Adipose tissue (tissue), 3 donors: ENCODE results near the gene GUCD1. TPM values are rescaled to one million over a fixed set of nuclear protein-coding genes. Genes with fewer than 3 reads are reported as not detected.

Experiments
- H3K27ac ChIP-seq: one replicate; pipeline ENCODE4 v1.5.1; 2013; ENCODE audit warnings: low read depth, low read length
- WGBS, 3 donors: extraction: QIAGEN DNeasy Blood & Tissue Kit; methylation state at CpG; one replicate each; pipeline ENCODE4 v1.1.7; 2013; 5-methylcytosine and 5-hydroxymethylcytosine counted together
- polyA plus RNA-seq, 3 donors: library from polyadenylated mRNA; stranded (reverse); fragments of 200-250 nt; gene quantifications; one replicate each; pipeline ENCODE4 v1.2.3, GENCODE V29; 2013
- donor health status: healthy with polysubstance abuse.
- donor health status: Bipolar disorder and iron deficiency.
- donor health status: healthy.

The GUCD1 gene
- polyA plus RNA-seq, 3 donors, result 48.4 to 121 (median 73.6) TPM

DNA sequence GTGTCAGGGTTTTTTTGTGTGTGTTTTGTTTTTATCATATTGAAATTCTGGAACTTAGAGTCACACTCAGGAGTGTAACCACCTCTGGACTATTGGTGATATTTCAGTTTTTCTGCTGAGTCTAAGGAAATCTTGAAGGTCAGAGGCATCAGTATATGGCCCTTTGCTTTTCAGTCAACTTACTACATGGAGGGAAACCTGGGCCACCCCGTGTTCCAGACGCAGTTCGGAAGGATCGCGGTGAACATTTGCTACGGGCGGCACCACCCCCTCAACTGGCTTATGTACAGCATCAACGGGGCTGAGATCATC, 40.0 kb downstream of the GUCD1 start:
- no peak overlapping the region for H3K27ac ChIP-seq
- 92 to 95% (median 94%) methylated on average over 8 of the region's 8 CpGs for WGBS, 3 donors

DNA sequence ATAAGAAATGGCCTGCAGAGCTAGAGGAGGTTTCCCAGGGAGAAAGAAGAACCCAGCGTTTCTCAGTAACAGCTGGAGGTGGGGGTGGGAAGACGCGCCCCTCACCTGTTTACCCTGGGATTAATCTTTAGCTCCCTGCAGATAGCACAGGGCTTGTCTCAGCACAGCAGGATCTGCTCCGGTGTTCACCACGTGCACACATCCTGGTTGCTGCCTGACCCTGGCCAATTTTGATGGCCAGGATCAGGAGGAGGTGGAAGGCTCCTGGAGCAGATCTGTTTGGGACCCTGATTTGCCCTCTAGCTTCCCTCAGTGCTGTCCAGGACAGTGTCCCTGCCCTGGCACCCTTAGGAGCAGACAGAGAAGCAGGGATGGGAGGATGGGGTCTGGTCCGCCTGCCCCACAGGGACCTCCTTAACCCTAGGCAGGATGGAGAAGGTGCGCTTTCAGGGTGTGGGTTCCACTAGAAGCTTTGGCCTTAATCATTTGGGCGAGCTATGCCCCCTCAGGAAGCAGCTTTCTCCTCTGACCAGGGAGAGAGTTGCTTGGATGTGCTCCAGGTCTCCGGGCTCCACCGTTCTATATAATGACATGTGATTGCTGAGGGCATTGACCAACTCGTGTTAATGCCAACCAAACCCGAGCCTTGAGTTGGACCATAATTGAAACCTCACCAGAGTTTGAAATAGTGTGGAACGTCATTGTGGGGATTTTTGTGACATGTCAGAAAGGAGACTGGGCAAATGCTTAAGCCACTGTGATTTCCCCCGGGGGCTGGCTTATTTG, 40.5 kb downstream of the GUCD1 start:
- 46 to 70% (median 69%) methylated on average over 14 of the region's 14 CpGs for WGBS, 3 donors
- no peak overlapping the region for H3K27ac ChIP-seq

DNA sequence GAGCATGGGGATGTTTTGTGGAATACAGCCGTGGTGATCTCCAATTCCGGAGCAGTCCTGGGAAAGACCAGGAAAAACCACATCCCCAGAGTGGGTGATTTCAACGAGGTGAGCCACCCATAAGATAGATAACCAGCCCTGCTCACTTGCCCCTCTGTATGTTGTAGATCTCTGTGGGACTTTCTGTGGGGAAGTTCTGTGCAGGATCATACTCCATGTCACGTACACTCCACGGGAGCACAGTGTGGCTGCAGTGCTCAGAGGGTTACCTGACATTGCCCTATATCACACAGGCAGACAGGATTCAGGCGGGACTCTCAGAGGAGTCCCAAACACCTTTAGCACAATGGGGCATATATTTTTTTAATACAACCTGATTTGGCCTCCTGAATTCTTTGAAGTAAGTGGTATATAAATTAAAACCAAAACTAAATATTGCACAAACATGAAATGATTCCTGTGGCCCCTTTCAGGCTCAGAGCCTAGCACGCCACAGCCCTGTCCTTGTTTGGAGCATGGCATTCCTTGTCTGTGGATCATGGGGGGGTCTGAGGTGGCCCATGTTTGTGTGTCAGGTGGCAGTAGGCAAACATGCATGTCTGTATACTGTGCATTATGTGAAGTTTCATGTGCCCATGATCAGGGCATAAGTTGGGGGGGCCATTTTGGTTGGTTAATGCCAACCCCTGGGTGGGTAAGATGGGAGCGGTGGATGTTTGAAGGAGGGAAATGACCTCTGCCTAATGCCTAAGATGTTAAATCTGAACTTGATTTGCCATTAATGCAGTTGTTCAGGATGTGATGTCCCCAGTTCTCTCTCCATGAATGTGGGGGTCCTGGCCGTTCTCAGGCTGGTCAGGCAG, 41.3 kb downstream of the GUCD1 start:
- WGBS, 3 donors, result 89 to 94% (median 93%) methylated on average over 9 of the region's 9 CpGs

DNA sequence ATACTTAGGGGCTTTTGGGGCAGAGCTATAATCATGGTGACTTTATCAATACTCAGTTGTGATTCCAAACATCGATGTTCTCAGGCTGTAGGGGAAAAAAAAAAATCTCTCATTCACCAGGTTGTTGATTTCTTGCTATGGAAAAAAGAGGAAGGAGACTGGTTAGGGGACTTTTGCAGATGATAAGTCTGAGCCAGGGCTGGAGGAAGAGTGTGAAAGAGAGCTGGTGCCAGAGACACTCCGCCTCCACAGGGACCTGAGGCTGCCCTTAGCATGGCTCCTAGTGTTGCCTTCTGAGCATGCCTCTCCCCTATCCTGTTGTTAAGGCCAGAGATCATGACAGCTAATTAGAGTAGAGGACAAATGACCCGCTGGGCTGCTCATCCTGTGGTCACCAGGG, 42.9 kb downstream of the GUCD1 start:
- 32 to 52% (median 37%) methylated on average over 3 of the region's 3 CpGs for whole genome bisulfite sequencing, 3 donors
- H3K27ac ChIP-seq, result no peak overlapping the region

More for the DNA sequence above, 41.3 kb downstream of the GUCD1 start:
- H3K27ac ChIP-seq, result no peak overlapping the region

DNA sequence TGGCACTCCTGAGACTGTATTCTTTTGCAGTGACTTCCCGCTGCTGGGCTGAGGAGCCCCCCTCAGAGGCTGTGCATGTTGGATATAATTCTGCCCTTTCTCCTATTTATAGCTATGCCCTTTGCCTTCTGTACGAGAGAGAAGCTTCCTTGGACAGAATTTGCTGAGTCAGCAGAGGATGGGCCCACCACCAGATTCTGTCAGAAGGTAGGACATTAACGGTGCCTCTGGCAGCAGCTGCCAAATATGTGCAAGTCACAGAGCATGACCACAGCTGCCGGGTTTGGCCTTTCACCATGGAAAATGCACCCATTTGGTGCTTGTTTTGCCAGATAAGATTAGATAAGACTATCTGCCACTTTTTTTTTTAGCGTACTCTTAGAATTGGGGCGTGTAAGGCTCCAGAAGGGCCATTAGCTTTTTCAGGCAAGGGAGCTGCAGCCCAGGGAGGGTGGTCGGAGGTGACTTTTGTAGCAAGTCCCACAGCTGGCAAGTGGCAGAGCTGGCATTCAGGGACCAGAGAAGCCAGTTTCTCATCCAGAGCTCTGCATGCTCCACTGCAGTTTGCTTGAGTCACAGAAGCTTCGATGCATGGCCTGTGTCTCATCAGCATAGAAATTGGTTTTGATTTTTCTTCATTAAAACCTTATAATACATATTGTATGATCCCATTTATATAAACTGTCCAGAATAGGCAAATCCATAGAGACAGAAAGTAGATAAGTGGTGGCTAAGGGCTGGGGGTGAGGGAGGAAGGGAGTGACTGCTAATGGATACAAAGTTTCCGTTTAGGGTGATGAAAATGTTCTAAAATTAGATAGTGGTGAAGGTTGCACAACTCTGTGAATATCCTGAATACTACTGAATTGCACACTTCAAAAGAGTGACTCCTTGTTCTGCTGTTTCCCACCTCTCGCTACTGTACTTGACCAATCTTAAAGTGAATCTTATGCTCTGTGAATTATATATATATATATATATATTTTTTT, 44.0 kb downstream of the GUCD1 start:
- no peak overlapping the region for H3K27ac ChIP-seq
- WGBS, 3 donors, result 27 to 32% (median 27%) methylated on average over 10 of the region's 10 CpGs

DNA sequence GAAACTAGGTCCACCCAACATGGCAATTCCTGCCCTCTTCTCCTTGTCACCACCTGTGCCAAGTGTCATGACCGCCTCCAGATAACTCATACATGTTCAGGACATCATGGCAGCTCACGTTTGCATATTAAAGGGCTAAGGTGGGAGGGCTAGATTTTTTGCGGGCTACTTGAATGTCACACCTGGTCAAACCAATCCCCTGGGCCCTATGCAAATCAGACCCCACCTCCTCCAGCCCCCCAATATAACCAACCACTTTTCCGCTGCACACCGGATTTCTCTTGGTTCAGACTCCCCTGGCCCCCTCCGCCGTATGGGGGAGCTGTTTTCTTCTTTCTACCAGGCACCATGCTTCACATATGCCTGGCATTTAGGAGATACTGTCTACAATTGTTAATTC, 47.2 kb downstream of the GUCD1 start:
- no peak overlapping the region for H3K27ac ChIP-seq
- WGBS, 3 donors, result 81 to 92% (median 86%) methylated on average over 7 of the region's 7 CpGs

DNA sequence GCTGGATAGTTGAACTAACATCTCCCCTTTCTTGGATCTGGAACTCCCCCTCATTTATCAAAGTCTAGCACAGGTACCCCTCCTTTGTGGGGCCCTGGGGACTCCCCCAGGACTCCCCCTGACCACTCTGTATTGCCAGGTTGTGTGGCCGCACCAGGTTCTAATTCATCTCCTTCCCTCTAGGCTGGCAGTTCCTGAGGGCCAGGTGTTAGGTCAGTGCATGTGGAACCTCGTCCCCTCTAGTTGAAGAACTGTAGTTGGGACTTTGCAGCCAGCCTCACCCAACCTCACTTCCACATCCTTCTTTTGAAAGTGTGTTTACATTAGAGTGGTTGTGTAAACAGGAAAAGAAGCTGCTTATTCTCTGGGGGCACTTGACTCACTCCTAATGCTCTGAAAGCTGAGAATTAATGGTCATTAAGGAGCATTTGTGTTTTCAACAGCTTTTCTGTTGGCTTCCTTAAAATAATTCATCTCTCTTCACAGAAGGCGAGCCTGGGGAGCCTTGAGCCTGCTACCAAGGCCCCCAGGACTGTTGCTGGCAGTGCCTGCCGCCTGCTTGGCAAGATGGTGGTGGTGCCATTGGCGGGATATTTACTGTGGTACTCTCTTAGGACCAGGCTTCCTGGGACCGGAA, 48.0 kb downstream of the GUCD1 start:
- H3K27ac ChIP-seq, result no peak overlapping the region
- 39 to 77% (median 47%) methylated on average over 6 of the region's 6 CpGs for WGBS, 3 donors

DNA sequence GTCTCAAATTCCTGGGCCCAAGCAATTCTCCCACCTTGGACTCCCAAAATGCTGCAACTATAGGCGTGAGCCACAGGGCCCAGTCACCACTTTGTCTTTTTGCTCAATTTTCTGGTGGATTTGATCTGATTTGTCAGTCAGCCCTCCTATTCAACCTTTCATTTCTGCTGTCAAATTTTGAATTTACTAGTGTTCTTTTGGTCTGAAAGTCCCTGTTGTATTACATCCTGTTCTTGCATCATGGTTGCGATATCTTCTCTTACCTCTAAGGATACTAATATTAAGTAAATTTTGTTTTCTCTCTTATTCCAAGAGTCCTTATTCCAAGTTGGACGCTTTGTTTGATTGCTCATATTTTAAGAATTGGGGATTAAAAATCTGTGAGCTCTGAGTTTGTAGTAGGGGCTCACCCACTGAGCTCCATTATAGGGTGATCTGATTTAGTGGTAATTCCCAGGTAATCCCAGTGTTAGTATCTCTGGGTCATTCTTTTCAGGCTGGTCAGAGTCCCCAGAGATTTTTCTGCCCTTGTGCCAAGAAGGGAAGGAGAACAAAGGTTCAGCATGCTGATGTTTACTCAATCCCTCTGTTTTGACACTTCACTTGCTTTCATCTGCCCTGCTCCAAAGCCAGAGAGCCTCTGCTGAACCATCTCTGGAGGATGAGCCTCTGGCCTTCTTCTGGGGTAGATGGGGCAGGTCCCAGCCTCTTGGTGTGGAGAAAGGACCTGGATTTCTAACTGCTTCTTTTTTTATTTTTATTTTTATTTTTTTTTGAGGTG, 49.8 kb downstream of the GUCD1 start:
- no peak overlapping the region for H3K27ac ChIP-seq
- 71 to 95% (median 76%) methylated on average over 3 of the region's 3 CpGs for WGBS, 3 donors

DNA sequence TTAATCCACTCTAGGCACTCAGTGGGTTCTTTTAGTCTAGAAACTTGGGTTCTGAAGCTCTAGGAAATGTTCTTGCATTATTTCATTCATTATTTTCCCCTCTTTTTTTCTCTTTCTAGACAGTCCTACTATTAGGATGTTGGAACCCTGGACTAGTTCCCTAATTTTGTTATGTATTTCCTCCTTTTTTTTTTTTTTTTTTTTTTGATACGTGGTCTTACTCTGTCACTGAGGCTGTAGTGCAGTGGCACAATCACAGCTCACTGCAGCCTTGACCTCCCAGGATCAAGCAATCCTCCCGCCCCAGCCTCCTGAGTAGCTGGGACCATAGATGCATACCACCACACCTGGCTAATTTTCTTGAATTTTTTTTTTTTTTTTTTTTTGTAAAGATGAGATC, 50.4 kb downstream of the GUCD1 start:
- WGBS, 3 donors, result 61 to 97% (median 68%) methylated on average over 2 of the region's 2 CpGs
- H3K27ac ChIP-seq, result no peak overlapping the region

DNA sequence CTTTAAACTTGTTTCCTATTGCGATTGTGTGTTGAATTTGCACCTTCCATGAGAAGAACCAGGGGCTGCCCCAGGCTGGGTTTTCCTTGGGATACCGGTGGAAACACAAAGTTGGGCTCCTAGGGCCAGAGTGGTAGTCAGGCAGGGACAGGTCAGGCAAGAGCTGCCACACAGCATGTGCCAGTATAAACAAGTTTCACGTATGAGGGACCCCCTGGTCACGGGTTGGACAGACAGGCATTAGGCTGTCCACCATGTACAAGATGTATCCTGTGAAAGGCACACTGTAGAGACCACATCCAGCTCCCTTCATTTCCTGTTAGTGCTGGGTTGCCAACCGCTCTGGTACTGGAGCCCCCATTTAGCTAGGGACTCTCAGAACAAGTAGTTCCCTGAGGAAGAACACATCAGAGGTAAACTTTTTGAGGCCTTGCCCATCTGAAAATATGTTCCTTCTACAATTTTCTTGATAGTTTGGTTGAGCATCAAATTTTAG, 51.0 kb downstream of the GUCD1 start:
- H3K27ac ChIP-seq, result no peak overlapping the region
- WGBS, 3 donors, result 67 to 92% (median 72%) methylated on average over 5 of the region's 5 CpGs

DNA sequence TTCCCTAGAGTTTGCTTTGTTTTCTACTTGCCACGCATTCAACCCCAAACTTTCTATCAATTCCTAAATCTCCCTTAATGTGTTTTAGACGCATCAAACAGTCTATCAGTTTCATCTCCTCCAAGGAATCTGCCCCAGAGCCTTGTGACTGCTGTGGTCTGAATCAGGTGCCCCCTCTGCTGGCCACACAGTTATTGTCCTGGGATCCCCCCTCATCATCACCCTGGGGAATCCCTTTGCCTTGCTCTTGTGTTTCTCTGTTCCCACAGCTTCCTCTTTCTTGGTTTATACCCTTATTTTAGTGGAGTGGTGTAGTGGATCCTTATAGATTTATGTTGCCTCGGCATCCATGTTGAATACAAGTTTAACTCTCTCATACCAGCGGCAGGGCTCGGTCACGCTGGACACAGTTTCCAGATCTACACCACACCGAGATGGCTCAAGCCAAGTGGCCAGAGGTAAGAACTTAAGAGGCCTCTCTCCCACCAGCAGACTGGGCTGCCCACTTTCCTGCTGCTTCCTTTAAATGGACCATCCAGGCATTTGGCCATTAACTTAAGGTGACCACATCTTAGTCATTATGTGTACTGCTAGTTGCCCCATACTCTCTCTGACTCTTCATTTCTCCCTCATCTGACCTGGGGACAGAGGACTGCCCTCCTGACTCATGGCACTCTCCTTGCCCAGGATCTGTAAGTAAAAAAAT, 51.6 kb downstream of the GUCD1 start:
- H3K27ac ChIP-seq, result no peak overlapping the region

DNA sequence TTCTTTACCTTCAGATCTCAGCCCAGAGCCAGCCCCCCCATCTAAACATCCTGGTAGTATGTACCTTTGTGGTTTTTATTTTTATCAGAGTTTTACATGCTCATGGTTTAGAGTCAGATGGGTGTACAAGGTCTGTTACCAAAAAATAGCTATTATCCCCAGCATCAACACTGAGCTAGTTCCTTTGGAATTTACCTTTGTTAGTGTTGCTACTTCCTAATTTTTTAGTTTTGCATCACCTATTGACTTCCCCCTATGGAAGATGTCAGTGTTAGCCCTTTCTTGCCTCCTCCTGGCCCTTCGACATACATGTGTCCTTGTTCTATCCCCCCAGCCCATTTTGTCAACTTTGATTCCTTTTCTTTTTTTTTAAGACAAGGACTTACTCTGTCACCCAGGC, 52.4 kb downstream of the GUCD1 start:
- H3K27ac ChIP-seq, result no peak overlapping the region
- WGBS, 3 donors, result 66 to 89% (median 88%) methylated on average over 1 of the region's 1 CpG

More for the DNA sequence above, 51.6 kb downstream of the GUCD1 start:
- 64 to 79% (median 69%) methylated on average over 7 of the region's 7 CpGs for WGBS, 3 donors

DNA sequence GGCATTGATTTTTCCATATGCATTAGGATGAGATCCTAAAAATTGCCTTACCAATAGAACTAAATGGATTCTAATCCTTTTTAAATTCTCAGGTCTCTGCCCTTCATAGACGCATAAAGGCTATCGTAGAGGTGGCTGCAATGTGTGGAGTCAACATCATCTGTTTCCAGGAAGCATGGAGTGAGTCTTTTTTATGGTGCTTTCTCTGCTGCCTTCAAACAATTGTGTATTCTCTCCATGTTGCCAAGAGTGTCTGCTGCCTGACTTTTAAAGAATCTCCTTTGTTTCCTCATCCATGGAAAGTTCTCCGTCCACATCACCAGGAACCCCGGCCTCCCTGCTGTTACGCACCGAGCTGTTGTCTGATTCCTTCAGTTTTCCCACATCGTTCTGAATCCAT, 52.9 kb downstream of the GUCD1 start:
- H3K27ac ChIP-seq, result no peak overlapping the region
- 71 to 83% (median 75%) methylated on average over 7 of the region's 7 CpGs for WGBS, 3 donors

DNA sequence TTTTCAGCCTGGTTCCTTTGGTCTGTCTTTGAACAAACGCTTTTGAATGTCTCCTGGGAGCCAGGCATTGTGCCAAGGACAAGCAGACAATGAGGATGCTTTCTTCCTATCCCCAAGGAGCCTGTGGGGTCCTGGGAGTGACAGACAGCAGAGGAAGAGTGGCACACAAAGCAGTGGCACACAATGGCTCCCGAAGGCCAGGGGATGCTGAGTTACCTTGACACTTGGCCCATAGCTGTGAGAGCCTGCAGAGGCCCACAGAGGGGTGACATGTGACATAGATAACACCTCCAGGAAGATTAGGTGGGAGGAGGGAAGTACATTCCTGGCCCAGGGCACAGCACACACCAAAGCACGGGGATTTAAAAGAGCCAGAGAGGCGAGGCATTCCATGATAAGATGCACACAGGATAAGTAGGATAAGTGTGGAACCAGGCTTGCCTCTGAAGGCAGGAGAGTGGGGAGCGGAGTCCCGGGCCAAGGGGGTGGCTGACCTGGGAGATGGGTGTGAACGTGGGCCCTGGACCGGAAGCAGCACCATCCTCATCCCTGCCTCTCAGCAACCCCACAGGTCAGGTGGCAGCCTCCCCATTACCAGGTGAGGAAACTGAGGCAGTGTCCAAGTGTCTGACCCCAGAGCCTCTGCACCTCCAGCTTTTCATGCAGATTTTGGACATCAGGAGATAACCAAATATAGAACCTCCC, 53.5 kb downstream of the GUCD1 start:
- no peak overlapping the region for H3K27ac ChIP-seq
- WGBS, 3 donors, result 75 to 78% (median 76%) methylated on average over 8 of the region's 8 CpGs

DNA sequence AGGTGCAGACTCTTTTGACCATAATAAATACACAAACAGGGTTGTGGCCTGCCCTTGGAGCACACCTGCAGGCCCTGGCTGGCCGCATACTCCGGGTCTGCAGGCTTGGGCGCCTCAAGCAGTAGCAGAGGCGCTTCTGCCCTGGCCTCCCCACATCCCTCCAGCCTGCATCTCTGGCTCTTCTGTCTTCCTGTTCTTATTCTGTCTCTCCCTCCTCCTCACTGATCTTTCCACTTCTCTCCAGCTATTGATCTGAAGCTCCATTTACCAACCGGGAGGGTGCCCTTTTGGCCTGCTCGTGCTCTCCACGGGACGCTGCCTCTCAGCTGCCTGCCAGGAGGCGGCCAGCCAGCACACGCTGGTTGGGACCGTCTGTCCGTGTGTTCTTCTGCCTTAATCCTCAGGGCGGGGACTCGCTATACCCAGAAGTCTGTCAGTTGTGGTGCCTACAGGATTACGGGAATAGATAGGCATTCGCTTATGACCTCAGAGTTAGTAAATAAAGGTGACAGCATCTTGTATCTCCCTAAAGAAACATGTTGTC, 54.6 kb downstream of the GUCD1 start:
- 76 to 91% (median 79%) methylated on average over 16 of the region's 16 CpGs for WGBS, 3 donors
- H3K27ac ChIP-seq, result no peak overlapping the region

DNA sequence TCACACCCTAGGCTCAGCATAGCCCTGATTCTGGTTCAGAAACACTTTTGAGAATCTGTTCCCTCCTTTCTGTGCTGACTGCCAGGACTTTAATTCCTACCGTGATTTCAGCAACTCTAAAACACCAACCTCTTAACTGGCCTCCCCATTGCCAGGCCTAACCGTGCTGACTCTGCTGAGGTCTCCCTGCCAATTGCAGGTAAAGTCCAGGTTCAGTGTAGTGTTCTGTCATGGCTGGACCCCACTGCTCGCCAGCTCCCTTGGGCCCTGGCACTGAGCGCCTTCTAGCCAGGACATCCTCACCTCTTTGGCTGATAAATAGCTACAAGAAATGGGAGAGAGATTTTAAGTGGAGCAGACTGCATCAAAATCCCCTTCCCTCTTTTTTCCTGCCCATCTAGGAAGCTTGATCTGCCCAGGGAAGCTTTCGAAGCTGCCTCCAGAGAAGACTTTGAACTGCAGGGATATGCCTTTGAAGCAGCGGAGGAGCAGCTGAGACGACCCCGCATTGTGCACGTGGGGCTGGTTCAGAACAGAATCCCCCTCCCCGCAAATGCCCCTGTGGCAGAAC, 55.1 kb downstream of the GUCD1 start:
- H3K27ac ChIP-seq, result no peak overlapping the region
- 95 to 97% (median 96%) methylated on average over 10 of the region's 10 CpGs for WGBS, 3 donors
